HepG2 (cell line): ENCODE data around the gene ZBP1. TPM values are rescaled to one million over a fixed set of nuclear protein-coding genes. Genes with fewer than 3 reads are reported as not detected.

Experiments
- BATF2 ChIP-seq: sonication (generic); formaldehyde crosslinking; IDR thresholded peaks from 2 replicates; pipeline ENCODE4 v1.8.0; 2022; ENCODE audit warnings: mild to moderate bottlenecking, missing genetic modification reagents, moderate library complexity
- DNMT1 ChIP-seq: sonication (generic); formaldehyde crosslinking; IDR thresholded peaks from 2 replicates; pipeline ENCODE4 v1.5.1; 2020; ENCODE audit warnings: mild to moderate bottlenecking, missing genetic modification reagents
- GMEB1 ChIP-seq: sonication (generic); formaldehyde crosslinking; IDR thresholded peaks from 2 replicates; pipeline ENCODE4 v1.5.1; 2020; ENCODE audit warnings: missing genetic modification reagents, mild to moderate bottlenecking, borderline replicate concordance
- ISX ChIP-seq: sonication (generic); formaldehyde crosslinking; conservative IDR thresholded peaks from 2 replicates; pipeline ENCODE4 v1.5.0; 2020; ENCODE audit warnings: missing genetic modification reagents
- KDM2A ChIP-seq: sonication (generic); formaldehyde crosslinking; IDR thresholded peaks from 2 replicates; pipeline ENCODE4 v1.4.0; 2020; ENCODE audit warnings: low read depth, missing genetic modification reagents, borderline replicate concordance
- KLF11 ChIP-seq: IDR thresholded peaks from 2 replicates; pipeline ENCODE4 v1.6.1; 2016; ENCODE audit warnings: missing compliant biosample characterization
- MBNL3 ChIP-seq: fragments of 250-450 bp; sonication (Bioruptor Pico); conservative IDR thresholded peaks from 2 replicates; pipeline ENCODE4 v1.8.0; 2022; ENCODE audit warnings: mild to moderate bottlenecking, inconsistent platforms
- MYC ChIP-seq: sonication (generic); formaldehyde crosslinking; IDR thresholded peaks from 2 replicates; pipeline ENCODE4 v1.9.0; 2021; ENCODE audit warnings: missing genetic modification reagents, borderline replicate concordance
- NONO ChIP-seq, 2 experiments: fragments of 450-650 bp in 1 of 2; sonication (generic) in 1 of 2; formaldehyde crosslinking in 1 of 2; IDR thresholded peaks in 1 of 2; conservative IDR thresholded peaks in 1 of 2; 2 replicates each; pipeline versions ENCODE4 v1.6.1 to v1.8.0; 2017 to 2022; ENCODE audit warnings: mild to moderate bottlenecking in 1 of 2, missing genetic modification reagents in 1 of 2, moderate library complexity in 1 of 2
- PAF1 ChIP-seq: IDR thresholded peaks from 2 replicates; pipeline ENCODE4 v1.6.1; 2016; ENCODE audit warnings: missing genetic modification reagents, missing compliant biosample characterization
- PHF8 ChIP-seq: sonication (generic); formaldehyde crosslinking; IDR thresholded peaks from 2 replicates; pipeline ENCODE4 v1.5.0; 2020; ENCODE audit warnings: missing genetic modification reagents
- ZBTB49 ChIP-seq: sonication (generic); formaldehyde crosslinking; IDR thresholded peaks from 2 replicates; pipeline ENCODE4 v1.4.0; 2020; ENCODE audit warnings: missing genetic modification reagents, borderline replicate concordance
- ZBTB7B ChIP-seq: sonication (generic); formaldehyde crosslinking; IDR thresholded peaks from 2 replicates; pipeline ENCODE4 v1.4.0; 2020; ENCODE audit warnings: missing genetic modification reagents
- ZFP1 ChIP-seq: IDR thresholded peaks from 2 replicates; pipeline ENCODE4 v1.6.1; 2016
- ZKSCAN8 ChIP-seq: IDR thresholded peaks from 2 replicates; pipeline ENCODE4 v1.6.1; 2016; ENCODE audit warnings: borderline replicate concordance, missing genetic modification reagents, missing compliant biosample characterization
- ZNF260 ChIP-seq: sonication (generic); formaldehyde crosslinking; IDR thresholded peaks from 2 replicates; pipeline ENCODE4 v1.4.0; 2020; ENCODE audit warnings: missing genetic modification reagents, low read depth, mild to moderate bottlenecking, borderline replicate concordance
- ZNF280B ChIP-seq: sonication (generic); formaldehyde crosslinking; IDR thresholded peaks from 2 replicates; pipeline ENCODE4 v1.5.0; 2020; ENCODE audit warnings: missing genetic modification reagents, mild to moderate bottlenecking, borderline replicate concordance
- ZNF547 ChIP-seq: sonication (generic); formaldehyde crosslinking; IDR thresholded peaks from 2 replicates; pipeline ENCODE4 v1.5.1; 2020; ENCODE audit warnings: mild to moderate bottlenecking, missing genetic modification reagents
- ZNF556 ChIP-seq: sonication (generic); formaldehyde crosslinking; IDR thresholded peaks from 2 replicates; pipeline ENCODE4 v1.4.0; 2020; ENCODE audit warnings: mild to moderate bottlenecking, missing genetic modification reagents, borderline replicate concordance
- ZNF605 ChIP-seq: sonication (generic); formaldehyde crosslinking; IDR thresholded peaks from 2 replicates; pipeline ENCODE4 v1.8.0; 2022; ENCODE audit warnings: mild to moderate bottlenecking, missing genetic modification reagents
- ZNF614 ChIP-seq: IDR thresholded peaks from 2 replicates; pipeline ENCODE4 v1.6.1; 2018; ENCODE audit warnings: missing biosample characterization, missing genetic modification reagents, inconsistent platforms, borderline replicate concordance
- ZNF747 ChIP-seq: sonication (generic); formaldehyde crosslinking; IDR thresholded peaks from 2 replicates; pipeline ENCODE4 v1.8.1; 2023; ENCODE audit warnings: missing genetic modification reagents, mild to moderate bottlenecking, borderline replicate concordance
- polyA plus RNA-seq, 8 experiments: library from polyadenylated mRNA; depleted of rRNA in 3 of 8; stranded (reverse) in 7 of 8; unstranded in 1 of 8; fragments of >200 nt; fragmentation: Illumina TruSeq in 4 of 8; extraction: Trizol in 4 of 8; gene quantifications; 2 replicates each; pipeline versions ENCODE4 v1.2.1 to v1.2.3, GENCODE V29; 2011 to 2016; ENCODE audit warnings: low read depth in 4 of 8, missing spikeins in 1 of 8, mixed read lengths in 1 of 8; ENCODE audit not compliant: insufficient read depth in 1 of 8
- total RNA-seq, 5 experiments: library from RNA; depleted of rRNA; stranded (reverse); fragments of >200 nt; fragmentation: Illumina TruSeq; extraction: Trizol; gene quantifications; 2 replicates each; pipeline ENCODE4 v1.2.3, GENCODE V29; 2016; ENCODE audit warnings: low read depth in 1 of 5

The ZBP1 gene
- total and polyA plus RNA-seq, 2 of the 13 experiments (the other 11 are each of a cell fraction or from before 2014, with no cell fraction given) = not detected

- TF ChIP-seq KLF11 (CRISPR knock-in tag) (no peak), MYC (CRISPR knock-in tag) (0 out of 2 replicates have a peak, but pooled peaks have one; percentile 22), PHF8 (no peak), PAF1 (CRISPR knock-in tag) (no peak), KDM2A (no peak), ZNF605 (no peak), ZBTB49 (CRISPR knock-in tag) (no peak), NONO (IDR thresholded peaks at IDR 0.05) (no peak), NONO (CRISPR knock-in tag; conservative IDR thresholded peaks at IDR 0.05) (no peak), ISX (no peak), ZNF280B (CRISPR knock-in tag) (0 out of 2 replicates have a peak, but pooled peaks have one; percentile 25), ZNF547 (no peak), ZKSCAN8 (no peak), DNMT1 (CRISPR knock-in tag) (no peak), ZNF614 (CRISPR knock-in tag) (no peak), ZNF260 (CRISPR knock-in tag) (no peak), ZNF747 (no peak), GMEB1 (CRISPR knock-in tag) (no peak), ZNF556 (no peak), ZBTB7B (CRISPR knock-in tag) (no peak), ZFP1 (CRISPR knock-in tag) (no peak), BATF2 (CRISPR knock-in tag) (no peak), MBNL3 (CRISPR knock-in tag) (no peak)
Measured at GRCh38 chr20:57622579-57623381, 2.6 kb upstream of the ZBP1 start (continued).
